Measurements from ENCODE around the gene CLEC16A. TPM values are rescaled to one million over a fixed set of nuclear protein-coding genes. Genes with fewer than 3 reads are reported as not detected.
"Not testable (repeated sequence)": the region's sequence is repeated elsewhere in the genome, so short reads cannot be mapped to it uniquely, and the experiment has no call there.

CLEC16A gene
- total RNA-seq, 4 donors from 2014 or later: 19.9 to 38.3 (median 35.0) TPM

DNA sequence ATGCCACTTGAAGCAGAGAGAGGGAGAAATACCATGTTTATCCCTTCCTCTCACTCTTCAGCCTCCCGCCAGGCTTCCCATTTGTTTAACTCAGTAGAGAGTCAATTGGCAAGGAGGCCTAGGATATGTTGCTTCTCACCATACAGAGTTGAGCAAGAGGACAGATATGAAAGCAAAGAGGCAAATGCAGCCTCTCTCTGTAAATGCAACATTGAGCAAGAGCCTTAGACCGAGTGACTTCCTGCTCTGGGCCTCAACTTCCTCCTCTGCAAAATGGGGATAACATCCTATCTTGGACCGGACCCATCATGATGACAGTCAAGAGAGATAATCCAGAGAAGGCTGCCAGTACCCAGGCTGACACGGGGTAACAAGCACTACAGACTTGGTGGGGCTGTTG is 274.8 kb downstream of the CLEC16A start:
- Histone ChIP-seq H3K36me3 (no peaks in the 10 kb centered on the region), H3K27me3 (no peaks in the 10 kb centered on the region), H3K27ac (no peak overlapping the region), H3K9me3 (peaks cover 0 to 38% (median 0%) of the 10 kb centered on the region in 3 donors), H3K4me1 (peaks cover 0 to 5% (median 0%) of the 10 kb centered on the region in 3 donors), H3K4me3 (no peak overlapping the region)
- ATAC-seq: no peak
- TF ChIP-seq, protein P1, sequence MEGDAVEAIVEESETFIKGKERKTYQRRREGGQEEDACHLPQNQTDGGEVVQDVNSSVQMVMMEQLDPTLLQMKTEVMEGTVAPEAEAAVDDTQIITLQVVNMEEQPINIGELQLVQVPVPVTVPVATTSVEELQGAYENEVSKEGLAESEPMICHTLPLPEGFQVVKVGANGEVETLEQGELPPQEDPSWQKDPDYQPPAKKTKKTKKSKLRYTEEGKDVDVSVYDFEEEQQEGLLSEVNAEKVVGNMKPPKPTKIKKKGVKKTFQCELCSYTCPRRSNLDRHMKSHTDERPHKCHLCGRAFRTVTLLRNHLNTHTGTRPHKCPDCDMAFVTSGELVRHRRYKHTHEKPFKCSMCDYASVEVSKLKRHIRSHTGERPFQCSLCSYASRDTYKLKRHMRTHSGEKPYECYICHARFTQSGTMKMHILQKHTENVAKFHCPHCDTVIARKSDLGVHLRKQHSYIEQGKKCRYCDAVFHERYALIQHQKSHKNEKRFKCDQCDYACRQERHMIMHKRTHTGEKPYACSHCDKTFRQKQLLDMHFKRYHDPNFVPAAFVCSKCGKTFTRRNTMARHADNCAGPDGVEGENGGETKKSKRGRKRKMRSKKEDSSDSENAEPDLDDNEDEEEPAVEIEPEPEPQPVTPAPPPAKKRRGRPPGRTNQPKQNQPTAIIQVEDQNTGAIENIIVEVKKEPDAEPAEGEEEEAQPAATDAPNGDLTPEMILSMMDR (IDR thresholded peaks at IDR 0.05): no peak
- no peak for TF ChIP-seq EP300 (IDR thresholded peaks at IDR 0.05)
- TF ChIP-seq POLR2A (IDR thresholded peaks at IDR 0.05): no peak
- no peak for TF ChIP-seq POLR2AphosphoS5 (IDR thresholded peaks at IDR 0.05)
- 100% methylated on average over 1 to 2 of the region's 4 CpGs for WGBS, 2 donors (ENCODE audit: low coverage in 1 of 2)

DNA sequence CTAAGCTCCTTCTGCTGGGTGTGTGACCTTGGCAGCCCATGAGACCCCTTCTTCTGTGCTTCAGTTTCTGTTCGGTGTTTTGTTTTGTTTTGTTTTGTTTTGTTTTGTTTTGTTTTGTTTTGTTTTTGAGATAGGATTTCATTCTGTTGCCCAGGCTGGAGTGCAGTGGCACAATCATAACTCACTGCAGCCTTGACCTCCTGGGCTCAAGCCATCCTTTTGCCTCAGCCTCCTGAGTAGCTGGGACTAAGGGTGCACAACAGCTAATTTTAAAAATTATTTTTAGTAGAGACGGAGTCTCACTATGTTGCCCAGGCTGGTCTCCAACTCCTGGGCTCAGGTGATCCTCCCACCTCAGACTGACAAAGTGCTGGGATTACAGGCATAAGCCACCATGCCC is 276.1 kb downstream of the CLEC16A start:
- H3K36me3 ChIP-seq, H3K27me3 ChIP-seq, H3K27ac ChIP-seq, ATAC-seq, H3K4me3 ChIP-seq: not testable (repeated sequence)
- Histone ChIP-seq H3K4me1 (peaks cover 0 to 16% (median 0%) of the 10 kb centered on the region in 3 donors), H3K9me3 (peaks cover 0 to 38% (median 0%) of the 10 kb centered on the region in 3 donors)
- 60 to 79% methylated on average over 1 of the region's 2 CpGs for WGBS, 2 donors (ENCODE audit: low coverage in 1 of 2)

DNA sequence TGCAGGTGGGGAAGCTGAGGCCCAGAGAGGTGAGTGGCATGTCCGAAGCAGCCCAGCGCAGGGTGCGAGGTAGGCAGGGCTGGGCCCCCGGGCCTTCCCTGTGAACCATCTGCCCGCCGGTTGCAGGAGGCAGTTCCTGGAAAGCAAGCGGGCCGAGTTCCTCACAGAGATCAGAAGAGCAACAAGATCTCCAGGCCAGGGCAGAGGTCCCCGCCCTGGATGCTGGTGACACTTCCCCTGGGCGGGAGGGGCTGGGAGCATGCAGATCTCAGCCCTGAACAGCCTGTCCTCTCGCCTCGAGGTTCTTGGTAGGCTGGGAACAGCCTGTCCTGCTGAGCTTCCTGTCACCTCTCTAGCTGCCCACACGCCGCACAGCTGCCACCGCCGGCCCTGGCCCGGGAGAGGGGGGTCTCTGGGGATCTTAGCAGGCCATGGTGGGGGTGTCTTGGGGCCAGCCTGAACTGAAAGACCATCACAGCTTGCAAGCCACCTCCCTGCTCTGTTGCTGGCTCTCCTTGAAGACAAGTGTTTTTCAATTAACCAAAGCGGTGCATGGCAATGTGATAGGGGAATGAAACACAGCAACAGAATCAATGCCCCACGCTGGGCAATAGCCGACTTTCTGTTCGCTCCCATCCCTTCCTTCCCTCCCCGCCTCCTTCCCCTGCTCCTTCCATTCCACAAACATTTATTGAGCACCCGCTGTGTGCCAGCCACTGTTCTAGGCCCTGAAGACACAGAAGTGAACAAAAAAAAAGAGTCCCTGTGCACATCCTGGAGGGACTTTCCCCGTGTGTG is 279.9 kb downstream of the CLEC16A start:
- Histone ChIP-seq H3K4me1 (peaks cover 0 to 16% (median 0%) of the 10 kb centered on the region in 3 donors), H3K4me3 (no peak overlapping the region), H3K36me3 (no peaks in the 10 kb centered on the region), H3K27ac (peak overlapping the region in 3 of 4 donors; percentile 25 to 54 (median 46)), H3K27me3 (no peaks in the 10 kb centered on the region), H3K9me3 (no peaks in the 10 kb centered on the region)
- peak; percentile 48 for TF ChIP-seq POLR2AphosphoS5 (IDR thresholded peaks at IDR 0.05)
- TF ChIP-seq EP300 (IDR thresholded peaks at IDR 0.05): no peak
- WGBS, 2 donors (ENCODE audit: low coverage in 1 of 2): 76 to 80% methylated on average over 3 to 9 of the region's 24 CpGs
- ATAC-seq: peak; percentile 89

DNA sequence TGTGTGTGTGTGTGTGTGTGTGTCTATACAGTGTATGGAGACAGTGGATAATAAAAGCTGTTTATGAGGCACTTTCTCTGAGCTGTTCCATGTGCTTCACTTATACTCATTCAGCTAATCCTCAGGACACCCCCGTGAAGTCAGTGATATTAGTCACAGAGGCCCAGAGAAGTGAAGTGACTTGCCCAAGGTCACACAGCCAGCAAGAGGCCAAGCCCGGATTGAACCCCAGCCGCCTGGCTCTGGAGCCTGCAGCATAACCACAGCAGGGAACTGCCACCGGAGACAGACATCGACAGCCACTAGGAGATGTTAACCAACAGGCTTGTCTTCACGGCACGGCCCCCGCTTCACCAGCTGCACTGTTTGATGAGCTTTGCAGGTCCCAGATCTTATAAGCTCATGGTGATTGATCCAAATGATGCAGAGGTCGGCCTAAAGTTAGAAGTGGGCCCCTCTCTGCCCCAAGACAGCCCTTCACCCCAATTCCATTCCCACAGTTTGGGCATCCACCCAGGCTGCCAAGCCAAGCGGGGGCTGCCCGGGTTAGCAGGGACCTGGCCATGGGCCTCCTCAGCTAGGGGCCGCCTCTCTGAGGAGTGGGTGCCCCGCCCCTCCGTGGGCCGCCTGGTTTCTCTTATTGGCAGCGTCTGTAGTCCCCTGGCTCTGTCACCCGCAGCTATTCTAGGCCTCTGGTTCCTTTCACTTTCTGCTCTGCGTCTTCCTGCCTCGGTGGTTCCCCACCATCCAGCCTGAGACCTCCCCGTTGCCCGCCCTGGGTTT is 280.7 kb downstream of the CLEC16A start:
- 25% methylated on average over 8 of the region's 21 CpGs; no CpG with 5 or more reads in 1 of the 2 donors for WGBS, 2 donors (ENCODE audit: low coverage in 1 of 2)
- Histone ChIP-seq H3K4me3 (no peak overlapping the region), H3K36me3 (no peaks in the 10 kb centered on the region), H3K9me3 (no peaks in the 10 kb centered on the region), H3K4me1 (peaks cover 0 to 16% (median 0%) of the 10 kb centered on the region in 3 donors), H3K27me3 (no peaks in the 10 kb centered on the region), H3K27ac (peak overlapping the region in 3 of 4 donors; percentile 25 to 54 (median 46))
- no peak for ATAC-seq
- TF ChIP-seq, protein P1 (IDR thresholded peaks at IDR 0.05): no peak
- TF ChIP-seq POLR2A (IDR thresholded peaks at IDR 0.05) (no peak), EP300 (IDR thresholded peaks at IDR 0.05) (no peak), POLR2AphosphoS5 (IDR thresholded peaks at IDR 0.05) (no peak)

DNA sequence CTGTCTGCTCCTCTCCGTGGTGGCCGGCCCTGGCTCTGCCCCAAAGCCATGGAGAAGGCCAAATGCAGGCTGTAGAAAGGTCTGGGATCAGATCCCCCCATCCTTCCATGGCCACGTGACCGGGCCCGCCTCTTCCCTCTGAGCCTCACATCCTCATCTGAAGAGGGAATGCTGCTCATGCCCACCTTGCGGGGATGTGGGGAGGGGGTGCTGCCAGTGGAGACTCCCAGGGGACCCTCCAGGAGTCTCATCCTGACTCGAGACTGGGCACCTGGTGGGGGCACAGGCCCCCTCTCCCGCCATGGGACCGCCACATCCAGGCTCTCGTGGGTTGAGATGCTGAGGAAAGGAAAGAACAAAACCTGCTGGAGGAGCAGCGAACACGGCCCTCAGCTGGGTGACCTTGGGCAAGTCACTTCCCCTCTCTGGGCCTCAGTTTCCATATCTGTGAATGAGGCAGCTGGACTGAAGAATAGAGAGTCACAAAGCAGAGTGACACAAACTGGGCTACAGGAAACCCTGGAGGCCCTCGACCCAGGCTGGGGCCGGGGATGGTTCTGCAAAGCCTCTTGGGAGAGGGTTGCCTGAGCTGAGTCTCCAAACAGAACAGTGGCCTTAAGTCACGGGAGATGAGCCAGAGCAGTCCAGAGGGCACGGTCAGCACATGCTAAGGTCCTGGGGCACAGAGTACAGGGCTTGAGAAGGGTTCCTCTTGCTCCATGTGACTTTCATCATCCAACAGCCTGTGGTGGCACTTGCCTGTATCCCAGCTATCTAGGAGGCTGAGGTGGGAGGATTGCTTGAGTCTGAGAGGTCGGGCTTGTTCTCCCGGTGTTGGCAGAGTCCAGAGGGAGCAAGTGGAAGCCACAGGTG is 281.5 kb downstream of the CLEC16A start:
- Histone ChIP-seq H3K27ac (peak overlapping the region in 1 of 4 donors; percentile 54), H3K4me3 (no peak overlapping the region), H3K4me1 (peaks cover 0 to 16% (median 0%) of the 10 kb centered on the region in 3 donors), H3K9me3 (no peaks in the 10 kb centered on the region), H3K27me3 (no peaks in the 10 kb centered on the region), H3K36me3 (no peaks in the 10 kb centered on the region)
- 84 to 100% methylated on average over 1 to 7 of the region's 18 CpGs for WGBS, 2 donors (ENCODE audit: low coverage in 1 of 2)
- ATAC-seq: no peak
- no peak for TF ChIP-seq POLR2A (IDR thresholded peaks at IDR 0.05)
- no peak for TF ChIP-seq POLR2AphosphoS5 (IDR thresholded peaks at IDR 0.05)
- TF ChIP-seq, protein P1 (IDR thresholded peaks at IDR 0.05): no peak
- TF ChIP-seq EP300 (IDR thresholded peaks at IDR 0.05): no peak

Data from gastroesophageal sphincter (tissue), 4 donors.